H1 (cell line): Measurements from ENCODE around the gene SLC22A23. TPM values are rescaled to one million over a fixed set of nuclear protein-coding genes. Genes with fewer than 3 reads are reported as not detected.

ENCODE experiments used
- CHD1 ChIP-seq: IDR thresholded peaks from 2 replicates; pipeline ENCODE4 v1.6.1; 2012; ENCODE audit warnings: low read depth, low read length, improper control_type of control experiment
- CHD2 ChIP-seq: IDR thresholded peaks from 2 replicates; pipeline ENCODE4 v1.6.1; 2012; ENCODE audit warnings: low read length, improper control_type of control experiment
- KDM5A ChIP-seq: fragments of 200-600 bp; IDR thresholded peaks from 2 replicates; pipeline ENCODE4 v1.7.1; 2012; ENCODE audit warnings: mild to moderate bottlenecking, low read length, inconsistent platforms, mixed read lengths
- NRF1 ChIP-seq: IDR thresholded peaks from 2 replicates; pipeline ENCODE4 v1.6.1; 2011; ENCODE audit warnings: mild to moderate bottlenecking, low read depth, low read length, improper control_type of control experiment
- POLR2AphosphoS5 ChIP-seq: IDR thresholded peaks from 2 replicates; pipeline ENCODE4 v1.6.1; 2011; ENCODE audit warnings: low read depth, low read length
- polyA plus RNA-seq, 7 experiments: library from polyadenylated mRNA; depleted of rRNA in 3 of 7; stranded (reverse) in 5 of 7; unstranded in 2 of 7; fragments of >200 nt in 5 of 7; fragments of 200-250 nt in 2 of 7; gene quantifications; 1 replicate in 5 of 7; 2 replicates in 1 of 7; 4 replicates in 1 of 7; pipeline versions ENCODE4 v1.2.1 to v1.2.3, GENCODE V29; 2011 to 2013; ENCODE audit warnings: missing spikeins in 2 of 7, mixed read lengths in 2 of 7
- total RNA-seq: library from RNA; stranded (reverse); fragmentation: NEBNext Ultra II Directional; extraction: Animal tissue kit (Norgen Biotek cat#: 25700); gene quantifications from 2 replicates; pipeline ENCODE4 v1.2.1, GENCODE V29; 2021

SLC22A23 gene
- total and polyA plus RNA-seq, 2 of the 8 experiments (the other 6 are each of a cell fraction or from before 2014, with no cell fraction given), result 9.9 to 38.4 TPM

DNA sequence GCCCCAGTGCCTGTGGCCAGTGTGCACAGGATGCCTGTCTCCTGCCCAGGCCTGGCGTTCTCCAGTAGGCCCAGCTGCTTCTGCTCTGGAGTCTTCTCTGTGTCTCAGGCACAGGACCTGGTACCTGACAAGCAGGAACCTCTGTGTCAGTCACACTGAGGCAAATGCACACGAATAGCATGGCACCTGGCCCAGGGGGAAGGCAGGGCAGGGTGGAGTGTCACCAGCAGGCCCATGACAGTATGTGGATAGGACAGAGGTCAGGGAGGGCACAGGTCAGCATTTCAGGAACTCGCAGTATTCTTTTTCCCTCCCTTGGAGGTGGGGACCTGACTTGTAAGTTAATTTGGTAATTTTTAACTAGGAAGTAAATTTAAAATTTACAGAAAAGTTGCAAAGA lies 192.5 kb downstream of the SLC22A23 start (continued):
- TF ChIP-seq NRF1 (no peak), POLR2AphosphoS5 (no peak), CHD1 (no peak), KDM5A (no peak), CHD2 (no peak)
